Measurements from ENCODE around the gene FREM1. TPM values are rescaled to one million over a fixed set of nuclear protein-coding genes. Genes with fewer than 3 reads are reported as not detected.

FREM1 gene
- polyA plus RNA-seq, 1 donor from 2014 or later: not detected

Other genes with a start within 250 kb of the FREM1 start
- gene ZDHHC21, start 217.0 kb downstream of the FREM1 start, polyA plus RNA-seq: 4.0 TPM
- gene CER1, start 187.7 kb downstream of the FREM1 start, polyA plus RNA-seq: not detected

All from IgD-negative memory B cell (primary cell).